ENCODE data around the gene TAF7.

DNA sequence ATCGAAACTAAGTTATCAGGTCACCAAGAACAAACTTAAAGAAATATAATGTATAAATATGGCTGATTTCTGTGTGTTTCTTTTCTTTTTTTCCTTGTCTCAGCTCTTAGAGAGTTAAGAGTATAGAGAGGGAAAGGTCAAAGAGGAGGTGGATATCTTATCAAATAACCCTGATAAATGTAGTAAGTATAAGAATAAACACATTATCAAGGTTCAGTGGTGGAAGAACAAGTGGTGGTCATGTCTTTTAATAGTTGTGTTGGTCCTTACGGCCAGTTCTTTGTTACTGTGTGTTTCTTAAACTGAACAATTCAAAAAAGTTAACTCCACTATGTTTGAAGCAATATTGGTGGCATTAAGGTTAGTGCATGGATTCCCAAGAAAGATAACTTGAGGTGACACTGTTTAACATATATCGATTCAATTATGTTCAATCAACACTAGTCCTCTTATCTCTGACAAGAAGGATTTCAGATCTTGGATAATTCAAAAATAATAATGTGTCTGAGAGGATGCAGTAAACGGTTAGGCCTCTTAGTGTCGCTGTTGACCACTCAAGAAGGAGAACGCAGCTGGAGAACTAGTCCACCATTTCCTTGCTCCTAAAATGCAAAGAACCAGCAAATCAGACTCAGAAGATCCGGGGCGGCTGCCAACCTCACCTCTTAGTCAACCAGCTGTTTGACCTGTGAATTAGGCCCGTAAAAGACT, 22.8 kb upstream of the TAF7 start, which contains the start of gene PCDHGA3:
- TF ChIP-seq, protein P1, sequence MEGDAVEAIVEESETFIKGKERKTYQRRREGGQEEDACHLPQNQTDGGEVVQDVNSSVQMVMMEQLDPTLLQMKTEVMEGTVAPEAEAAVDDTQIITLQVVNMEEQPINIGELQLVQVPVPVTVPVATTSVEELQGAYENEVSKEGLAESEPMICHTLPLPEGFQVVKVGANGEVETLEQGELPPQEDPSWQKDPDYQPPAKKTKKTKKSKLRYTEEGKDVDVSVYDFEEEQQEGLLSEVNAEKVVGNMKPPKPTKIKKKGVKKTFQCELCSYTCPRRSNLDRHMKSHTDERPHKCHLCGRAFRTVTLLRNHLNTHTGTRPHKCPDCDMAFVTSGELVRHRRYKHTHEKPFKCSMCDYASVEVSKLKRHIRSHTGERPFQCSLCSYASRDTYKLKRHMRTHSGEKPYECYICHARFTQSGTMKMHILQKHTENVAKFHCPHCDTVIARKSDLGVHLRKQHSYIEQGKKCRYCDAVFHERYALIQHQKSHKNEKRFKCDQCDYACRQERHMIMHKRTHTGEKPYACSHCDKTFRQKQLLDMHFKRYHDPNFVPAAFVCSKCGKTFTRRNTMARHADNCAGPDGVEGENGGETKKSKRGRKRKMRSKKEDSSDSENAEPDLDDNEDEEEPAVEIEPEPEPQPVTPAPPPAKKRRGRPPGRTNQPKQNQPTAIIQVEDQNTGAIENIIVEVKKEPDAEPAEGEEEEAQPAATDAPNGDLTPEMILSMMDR (conservative IDR thresholded peaks at IDR 0.05; ENCODE audit: low read length): peak; percentile 40; the same call in 1 of the 2 replicates
- no peak for TF ChIP-seq EZH2phosphoT487 (IDR thresholded peaks at IDR 0.05; ENCODE audit: borderline replicate concordance)

All from Loucy (cell line).